Vagina (tissue), 2 donors: ENCODE results near the gene VPREB3.

ENCODE experiments used
- CTCF ChIP-seq, 3 experiments: fragments of 450-650 bp in 2 of 3; fragments of 200-600 bp in 1 of 3; sonication (generic) in 1 of 3; IDR thresholded peaks; one replicate each; pipeline ENCODE4 v1.5.1; 2017 to 2019; ENCODE audit warnings: antibody characterized with exemption in 3 of 3, mild to moderate bottlenecking in 2 of 3, moderate library complexity in 2 of 3
- POLR2A ChIP-seq, 2 donors: fragments of 450-650 bp; IDR thresholded peaks; one replicate each; pipeline ENCODE4 v1.6.1; 2017; ENCODE audit warnings: antibody characterized with exemption in 2 of 2, mild to moderate bottlenecking in 2 of 2, moderate library complexity in 2 of 2
- POLR2AphosphoS5 ChIP-seq, 2 donors: sonication (generic); formaldehyde crosslinking; IDR thresholded peaks; one replicate each; pipeline ENCODE4 v1.9.0; 2017; ENCODE audit warnings: antibody characterized with exemption in 2 of 2, mild to moderate bottlenecking in 2 of 2, low read depth in 1 of 2; ENCODE audit not compliant: insufficient read depth in 1 of 2

DNA sequence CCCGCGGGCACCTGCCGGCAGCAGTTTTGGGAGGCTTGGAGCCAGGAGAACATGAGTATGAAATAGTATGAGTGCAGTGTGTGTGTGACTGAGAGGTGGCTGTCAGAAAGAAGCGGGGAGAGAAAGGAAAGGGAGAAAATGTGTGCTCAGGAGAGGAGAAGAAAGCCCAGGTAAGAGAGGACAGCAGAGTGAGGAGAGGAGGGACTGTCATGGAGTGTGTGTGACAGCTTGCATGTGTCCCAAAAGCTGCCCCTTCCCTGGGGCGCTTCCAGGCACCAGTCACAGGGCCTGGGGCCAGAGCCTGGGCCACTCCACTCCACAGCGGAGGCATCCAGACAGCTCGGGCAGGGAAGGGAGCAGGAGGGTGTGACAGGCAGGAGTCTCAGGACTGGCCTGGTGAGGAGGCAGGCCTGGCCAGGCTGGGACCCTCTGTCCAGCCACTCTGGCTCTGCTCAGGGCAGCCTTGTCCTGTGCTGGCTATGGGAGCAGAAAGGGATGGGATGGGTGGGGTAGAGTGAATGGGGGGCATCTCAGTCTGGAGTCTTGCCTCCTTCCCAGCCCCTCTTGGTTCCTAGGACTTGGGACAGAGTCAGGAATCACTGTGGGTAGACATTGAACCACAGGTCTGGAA is 19.4 kb upstream of the VPREB3 start:
- no peak for TF ChIP-seq CTCF (IDR thresholded peaks at IDR 0.05)
- TF ChIP-seq POLR2A (IDR thresholded peaks at IDR 0.05), result no peak
- no peak for TF ChIP-seq POLR2AphosphoS5 (IDR thresholded peaks at IDR 0.05; ENCODE audit: insufficient read depth in 1 of 2, low read depth in 1 of 2)
